Cardiac fibroblast (primary cell): Measurements from ENCODE around the gene TP73.

Source experiments
- DNase-seq, 2 donors: peaks; one replicate each; pipeline versions ENCODE4 v3.0.0 to v3.0.0-alpha.2; 2010; ENCODE audit warnings: low read depth in 2 of 2
- H3K4me3 ChIP-seq, 2 donors: replicated peaks in 1 of 2; 1 replicate in 1 of 2; 2 replicates in 1 of 2; pipeline ENCODE4 v1.5.1; 2011; ENCODE audit warnings: low read depth in 2 of 2, low read length in 2 of 2, mild to moderate bottlenecking in 2 of 2, moderate library complexity in 1 of 2
- CTCF ChIP-seq: IDR thresholded peaks from one replicate; pipeline ENCODE4 v1.5.1; 2011; ENCODE audit warnings: low read depth, mild to moderate bottlenecking, low read length, inconsistent platforms

The TP73 gene

GRCh38 chr1:3626025-3626424 is 26.3 kb upstream of the TP73 start:
- no peak for DNase-seq
- no peak overlapping the region for H3K4me3 ChIP-seq

GRCh38 chr1:3627515-3628253 is 24.6 kb upstream of the TP73 start:
- H3K4me3 ChIP-seq: no peak overlapping the region
- TF ChIP-seq CTCF: no peak
- DNase-seq: no peak

More at GRCh38 chr1:3626025-3626424, 26.3 kb upstream of the TP73 start:
- TF ChIP-seq CTCF: no peak

- TF ChIP-seq CTCF: no peak
- no peak for DNase-seq
- no peak overlapping the region for H3K4me3 ChIP-seq
Measured at GRCh38 chr1:3628445-3628844, 23.9 kb upstream of the TP73 start.

- DNase-seq: no peak
- no peak overlapping the region for H3K4me3 ChIP-seq
- no peak for TF ChIP-seq CTCF
Measured at GRCh38 chr1:3629561-3630160, 22.7 kb upstream of the TP73 start.

GRCh38 chr1:3630161-3630611 is 22.1 kb upstream of the TP73 start:
- H3K4me3 ChIP-seq: no peak overlapping the region
- DNase-seq: no peak
- no peak for TF ChIP-seq CTCF

- TF ChIP-seq CTCF: no peak
- no peak for DNase-seq
- H3K4me3 ChIP-seq: no peak overlapping the region
Measured at GRCh38 chr1:3630914-3631313, 21.4 kb upstream of the TP73 start.
